Measurements from ENCODE around the gene DARS1. TPM values are rescaled to one million over a fixed set of nuclear protein-coding genes. Genes with fewer than 3 reads are reported as not detected.

Gene DARS1
- polyA plus RNA-seq, 1 of the 3 experiments (the other 2 are of a cell fraction) = 52.2 TPM

GRCh38 chr2:135926605-135927004, 58.8 kb downstream of the DARS1 start:
- no peaks in the 10 kb centered on the region for H4K20me1 ChIP-seq (ENCODE audit: insufficient read depth)
- H3K9ac ChIP-seq = no peak overlapping the region
- H3K4me1 ChIP-seq (ENCODE audit: control insufficient read depth in 1 of 2, insufficient read depth in 2 of 2, low read depth in 1 of 2, low read length in 1 of 2) = peaks cover 0 to 5% of the 10 kb centered on the region in 2 experiments; a peak in 1 of 4 replicates
- no peak overlapping the region for H3K4me2 ChIP-seq
- H3K27ac ChIP-seq (ENCODE audit: low read depth in 2 of 2, low read length in 1 of 2) = no peak overlapping the region
- peaks cover 5% of the 10 kb centered on the region for H3F3A ChIP-seq (replicated peaks; ENCODE audit: insufficient read depth)
- H3K79me2 ChIP-seq (ENCODE audit: insufficient read depth) = no peaks in the 10 kb centered on the region
- ChIA-PET POLR2A (no interaction called here), CTCF (interaction anchor here (2.2 kb wide), 1 partner anchor 13 kb away, joined by 11 read pairs; no protein-coding TSS in a partner anchor)
- no peaks in the 10 kb centered on the region for H3K9me2 ChIP-seq
- DNase-seq = no peak
- no peak overlapping the region for H2AFZ ChIP-seq (ENCODE audit: low read depth)
- 92% methylated on average over 3 of the region's 3 CpGs for WGBS (ENCODE audit: low lambda C conversion rate)
- TF ChIP-seq TEAD4 (IDR thresholded peaks at IDR 0.05; ENCODE audit: borderline replicate concordance, insufficient read depth) = no peak
- TF ChIP-seq NFIC (IDR thresholded peaks at IDR 0.05; ENCODE audit: borderline replicate concordance) = no peak
- no peak for TF ChIP-seq YY1 (IDR thresholded peaks at IDR 0.05; ENCODE audit: low read depth)
- peaks cover 62 to 72% of the 10 kb centered on the region in 2 experiments for H3K36me3 ChIP-seq (replicated peaks in 1 of 2; ENCODE audit: control insufficient read depth in 1 of 2, insufficient read depth in 2 of 2, low read length in 1 of 2)
- no peaks in the 10 kb centered on the region for H3K9me3 ChIP-seq
- no peaks in the 10 kb centered on the region for H3K27me3 ChIP-seq (ENCODE audit: insufficient read depth)
- H3K4me3 ChIP-seq (ENCODE audit: low read depth in 2 of 2, low read length in 1 of 2) = no peak overlapping the region

DNA sequence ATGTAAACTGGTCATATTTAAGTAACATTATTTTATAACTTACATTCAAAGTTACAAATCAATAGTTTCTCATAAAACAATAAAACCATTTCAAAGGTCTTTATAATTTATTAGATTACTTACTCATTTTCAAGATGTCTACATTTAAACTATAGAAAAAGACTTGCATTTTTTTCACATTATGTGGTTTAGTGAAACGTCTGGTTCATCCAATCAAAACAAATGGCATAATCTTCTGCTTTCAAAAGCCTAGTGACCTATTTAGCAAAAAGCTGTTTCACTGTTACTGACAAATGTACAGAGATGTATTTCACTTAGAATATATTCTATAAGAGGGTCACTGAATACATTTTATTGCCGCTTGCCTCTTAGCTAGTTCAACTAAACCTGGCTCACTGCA, 59.9 kb downstream of the DARS1 start:
- no peak for TF ChIP-seq FOSL2 (IDR thresholded peaks at IDR 0.05; ENCODE audit: borderline replicate concordance, low read depth)
- TF ChIP-seq JUND (IDR thresholded peaks at IDR 0.05) = no peak
- no peak for TF ChIP-seq SIN3A (IDR thresholded peaks at IDR 0.05; ENCODE audit: borderline replicate concordance, low read depth, low read length)
- no peak for TF ChIP-seq YY1 (IDR thresholded peaks at IDR 0.05; ENCODE audit: low read depth)
- no peak for TF ChIP-seq POLR2AphosphoS5 (IDR thresholded peaks at IDR 0.05; ENCODE audit: low read depth, low read length)
- no peak for TF ChIP-seq NFIC (IDR thresholded peaks at IDR 0.05; ENCODE audit: borderline replicate concordance)
- no peak for TF ChIP-seq TEAD4 (IDR thresholded peaks at IDR 0.05; ENCODE audit: borderline replicate concordance, insufficient read depth)
- TF ChIP-seq RCOR1 (IDR thresholded peaks at IDR 0.05; ENCODE audit: low read length) = no peak
- TF ChIP-seq MXI1 (IDR thresholded peaks at IDR 0.05; ENCODE audit: low read depth, low read length) = no peak
- no peak for TF ChIP-seq CHD2 (IDR thresholded peaks at IDR 0.05; ENCODE audit: low read length, partially characterized antibody)
- no peak for TF ChIP-seq TCF12 (IDR thresholded peaks at IDR 0.05)
- 69% methylated on average over 2 of the region's 2 CpGs for WGBS (ENCODE audit: low lambda C conversion rate)
- H3K27ac ChIP-seq (ENCODE audit: low read depth in 2 of 2, low read length in 1 of 2) = no peak overlapping the region
- DNase-seq = no peak
- H3K4me3 ChIP-seq (ENCODE audit: low read depth in 2 of 2, low read length in 1 of 2) = no peak overlapping the region
- no peaks in the 10 kb centered on the region for H3K79me2 ChIP-seq (ENCODE audit: insufficient read depth)
- ChIA-PET POLR2A (no interaction called here), CTCF (interaction anchor here (0.8 to 2.2 kb wide), 3 partner anchors 12 to 459 kb away, joined by 3 to 11 read pairs (median 3); no protein-coding TSS in a partner anchor)
- H3K9me3 ChIP-seq = no peaks in the 10 kb centered on the region
- H3K4me2 ChIP-seq = no peak overlapping the region
- no peaks in the 10 kb centered on the region for H3K9me2 ChIP-seq
- H4K20me1 ChIP-seq (ENCODE audit: insufficient read depth) = no peaks in the 10 kb centered on the region
- no peak overlapping the region for H2AFZ ChIP-seq (ENCODE audit: low read depth)
- H3K36me3 ChIP-seq (replicated peaks in 1 of 2; ENCODE audit: control insufficient read depth in 1 of 2, insufficient read depth in 2 of 2, low read length in 1 of 2) = peaks cover 62 to 66% of the 10 kb centered on the region in 2 experiments
- peaks cover 5% of the 10 kb centered on the region for H3F3A ChIP-seq (replicated peaks; ENCODE audit: insufficient read depth)
- H3K9ac ChIP-seq = no peak overlapping the region
- no peaks in the 10 kb centered on the region for H3K27me3 ChIP-seq (ENCODE audit: insufficient read depth)
- peaks cover 0 to 5% of the 10 kb centered on the region in 2 experiments; a peak in 1 of 4 replicates for H3K4me1 ChIP-seq (ENCODE audit: control insufficient read depth in 1 of 2, insufficient read depth in 2 of 2, low read depth in 1 of 2, low read length in 1 of 2)

GRCh38 chr2:135916207-135916606, 69.2 kb downstream of the DARS1 start:
- no peak overlapping the region for H3K4me2 ChIP-seq
- no peaks in the 10 kb centered on the region for H3K27me3 ChIP-seq (ENCODE audit: insufficient read depth)
- ChIA-PET POLR2A (no interaction called here), CTCF (interaction anchor here (0.5 to 7.3 kb wide), 6 partner anchors 13 to 1005 kb away, joined by 3 to 158 read pairs (median 3); no protein-coding TSS in a partner anchor)
- H3K36me3 ChIP-seq (replicated peaks in 1 of 2; ENCODE audit: control insufficient read depth in 1 of 2, insufficient read depth in 2 of 2, low read length in 1 of 2) = peaks cover 39 to 40% of the 10 kb centered on the region in 2 experiments
- 51% methylated on average over 3 of the region's 3 CpGs for WGBS (ENCODE audit: low lambda C conversion rate)
- no peak overlapping the region for H3K9ac ChIP-seq
- H2AFZ ChIP-seq (ENCODE audit: low read depth) = no peak overlapping the region
- H3K4me3 ChIP-seq (ENCODE audit: low read depth in 2 of 2, low read length in 1 of 2) = no peak overlapping the region; a peak in 1 of 4 replicates
- H3K27ac ChIP-seq (ENCODE audit: low read depth in 2 of 2, low read length in 1 of 2) = no peak overlapping the region
- peak; percentile 20 for DNase-seq
- no peaks in the 10 kb centered on the region for H3K4me1 ChIP-seq (ENCODE audit: control insufficient read depth in 1 of 2, insufficient read depth in 2 of 2, low read depth in 1 of 2, low read length in 1 of 2)
- no peaks in the 10 kb centered on the region for H3K9me3 ChIP-seq
- no peaks in the 10 kb centered on the region for H3K79me2 ChIP-seq (ENCODE audit: insufficient read depth)
- H3K9me2 ChIP-seq = no peaks in the 10 kb centered on the region
- peaks cover 23% of the 10 kb centered on the region for H3F3A ChIP-seq (replicated peaks; ENCODE audit: insufficient read depth)
- no peaks in the 10 kb centered on the region for H4K20me1 ChIP-seq (ENCODE audit: insufficient read depth)
- TF ChIP-seq, protein P1, sequence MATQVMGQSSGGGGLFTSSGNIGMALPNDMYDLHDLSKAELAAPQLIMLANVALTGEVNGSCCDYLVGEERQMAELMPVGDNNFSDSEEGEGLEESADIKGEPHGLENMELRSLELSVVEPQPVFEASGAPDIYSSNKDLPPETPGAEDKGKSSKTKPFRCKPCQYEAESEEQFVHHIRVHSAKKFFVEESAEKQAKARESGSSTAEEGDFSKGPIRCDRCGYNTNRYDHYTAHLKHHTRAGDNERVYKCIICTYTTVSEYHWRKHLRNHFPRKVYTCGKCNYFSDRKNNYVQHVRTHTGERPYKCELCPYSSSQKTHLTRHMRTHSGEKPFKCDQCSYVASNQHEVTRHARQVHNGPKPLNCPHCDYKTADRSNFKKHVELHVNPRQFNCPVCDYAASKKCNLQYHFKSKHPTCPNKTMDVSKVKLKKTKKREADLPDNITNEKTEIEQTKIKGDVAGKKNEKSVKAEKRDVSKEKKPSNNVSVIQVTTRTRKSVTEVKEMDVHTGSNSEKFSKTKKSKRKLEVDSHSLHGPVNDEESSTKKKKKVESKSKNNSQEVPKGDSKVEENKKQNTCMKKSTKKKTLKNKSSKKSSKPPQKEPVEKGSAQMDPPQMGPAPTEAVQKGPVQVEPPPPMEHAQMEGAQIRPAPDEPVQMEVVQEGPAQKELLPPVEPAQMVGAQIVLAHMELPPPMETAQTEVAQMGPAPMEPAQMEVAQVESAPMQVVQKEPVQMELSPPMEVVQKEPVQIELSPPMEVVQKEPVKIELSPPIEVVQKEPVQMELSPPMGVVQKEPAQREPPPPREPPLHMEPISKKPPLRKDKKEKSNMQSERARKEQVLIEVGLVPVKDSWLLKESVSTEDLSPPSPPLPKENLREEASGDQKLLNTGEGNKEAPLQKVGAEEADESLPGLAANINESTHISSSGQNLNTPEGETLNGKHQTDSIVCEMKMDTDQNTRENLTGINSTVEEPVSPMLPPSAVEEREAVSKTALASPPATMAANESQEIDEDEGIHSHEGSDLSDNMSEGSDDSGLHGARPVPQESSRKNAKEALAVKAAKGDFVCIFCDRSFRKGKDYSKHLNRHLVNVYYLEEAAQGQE (IDR thresholded peaks at IDR 0.05; ENCODE audit: low read depth, low read length) = no peak
- TF ChIP-seq ELF1 (IDR thresholded peaks at IDR 0.05) (no peak), RAD21 (IDR thresholded peaks at IDR 0.05; ENCODE audit: low read length) (peak; percentile 70), FOXJ3 (CRISPR knock-in tag; IDR thresholded peaks at IDR 0.05) (no peak), RCOR1 (IDR thresholded peaks at IDR 0.05; ENCODE audit: low read length) (no peak), CTCF (IDR thresholded peaks at IDR 0.05) (peak; percentile 70), SMC3 (IDR thresholded peaks at IDR 0.05; ENCODE audit: low read depth, low read length) (peak; percentile 41; the same call in 1 of the 2 replicates)

Data from SK-N-SH (cell line).